Dermis blood vessel endothelial cell (primary cell): ENCODE data around the gene HAP1. TPM values are rescaled to one million over a fixed set of nuclear protein-coding genes. Genes with fewer than 3 reads are reported as not detected.

Experiments used
- total RNA-seq: library from RNA; depleted of rRNA; stranded (reverse); fragments of >200 nt; gene quantifications from 2 replicates; pipeline ENCODE4 v1.2.3, GENCODE V29; 2014

HAP1 gene
- total RNA-seq, 1 donor from 2014 or later: 0.68 TPM

Other genes starting within 250 kb of the HAP1 start
- gene KRT36, start 244.7 kb downstream of the HAP1 start, total RNA-seq: 0.14 and 0.17 TPM in 2 replicates
- gene KRT13, start 229.0 kb downstream of the HAP1 start, total RNA-seq: not detected in 2 replicates
- 0.51 TPM in 2 replicates for gene KRT15, start 215.8 kb downstream of the HAP1 start, total RNA-seq
- 10.7 and 10.9 TPM in 2 replicates for gene KRT19, start 206.3 kb downstream of the HAP1 start, total RNA-seq
- not detected in 2 replicates for gene KRT9, start 162.6 kb downstream of the HAP1 start, total RNA-seq
- 0.05 and 0.85 TPM in 2 replicates for gene KRT14, start 147.7 kb downstream of the HAP1 start, total RNA-seq
- gene KRT16, start 121.9 kb downstream of the HAP1 start, total RNA-seq: 0.28 and 0.51 TPM in 2 replicates
- 2.0 and 3.7 TPM in 2 replicates for gene KRT17, start 110.1 kb downstream of the HAP1 start, total RNA-seq
- 93.3 and 128 TPM in 2 replicates for gene EIF1, start 45.8 kb downstream of the HAP1 start, total RNA-seq
- not detected in 2 replicates for gene GAST, start 22.3 kb downstream of the HAP1 start, total RNA-seq
- 416 and 862 TPM in 2 replicates for gene JUP, start 52.1 kb upstream of the HAP1 start, total RNA-seq
- gene P3H4, start 77.3 kb upstream of the HAP1 start, total RNA-seq: 65.4 and 79.3 TPM in 2 replicates
- 186 and 244 TPM in 2 replicates for gene FKBP10, start 78.4 kb upstream of the HAP1 start, total RNA-seq
- 53.0 and 102 TPM in 2 replicates for gene NT5C3B, start 101.6 kb upstream of the HAP1 start, total RNA-seq
- gene KLHL10, start 103.2 kb upstream of the HAP1 start, total RNA-seq: 0.05 TPM in 1 of 2 replicates, not detected in the other
- 35.7 and 41.2 TPM in 2 replicates for gene KLHL11, start 130.8 kb upstream of the HAP1 start, total RNA-seq
- 195 and 384 TPM in 2 replicates for gene ACLY, start 184.3 kb upstream of the HAP1 start, total RNA-seq
- gene ODAD4, start 196.0 kb upstream of the HAP1 start, total RNA-seq: 0.28 and 0.34 TPM in 2 replicates
- 48.7 and 63.1 TPM in 2 replicates for gene CNP, start 232.2 kb upstream of the HAP1 start, total RNA-seq